ENCODE results near the gene MSRB2. TPM values are rescaled to one million over a fixed set of nuclear protein-coding genes. Genes with fewer than 3 reads are reported as not detected.
"Not testable (repeated sequence)": the region's sequence is repeated elsewhere in the genome, so short reads cannot be mapped to it uniquely, and the experiment has no call there.

Gene MSRB2
- total and polyA plus RNA-seq, 2 of the 4 experiments (the other 2 are of a cell fraction) = 10.6 to 20.1 TPM

DNA sequence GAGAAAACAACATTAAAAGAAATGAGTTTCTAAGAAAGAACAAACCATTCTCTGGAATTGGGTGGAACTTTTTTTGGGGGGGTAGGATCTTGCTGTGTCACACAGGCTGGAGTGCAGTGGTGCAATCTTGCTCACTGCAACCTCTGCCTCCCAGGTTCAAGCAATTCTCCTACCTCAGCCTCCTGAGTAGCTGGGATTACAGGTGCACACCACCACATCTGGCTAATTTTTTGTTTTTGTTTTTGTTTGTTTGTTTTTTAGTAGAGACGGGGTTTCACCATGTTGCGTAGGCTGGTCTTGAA, 30.6 kb upstream of the MSRB2 start:
- H3K9me3 ChIP-seq (ENCODE audit: control insufficient read depth, insufficient read depth, low read length); H4K8ac ChIP-seq (ENCODE audit: low read depth in 2 of 2, low read length in 2 of 2); H3K4ac ChIP-seq (ENCODE audit: low read depth, low read length); H4K20me1 ChIP-seq (ENCODE audit: insufficient read depth, low read length); H3K9me1 ChIP-seq (ENCODE audit: insufficient read depth, low read length); H3K4me3 ChIP-seq (ENCODE audit: insufficient read depth, low read depth, low read length); H3K14ac ChIP-seq (replicated peaks; ENCODE audit: low read depth, low read length); H2BK15ac ChIP-seq (ENCODE audit: low read depth, low read length); H2BK20ac ChIP-seq (ENCODE audit: low read depth, low read length); H3K27ac ChIP-seq (ENCODE audit: insufficient read depth, low read length); H2AFZ ChIP-seq (replicated peaks; ENCODE audit: low read length, poor library complexity); H3K27me3 ChIP-seq (ENCODE audit: control insufficient read depth, insufficient read depth, low read length); H2AK9ac ChIP-seq (replicated peaks; ENCODE audit: low read depth, low read length, poor library complexity); H3K36me3 ChIP-seq (ENCODE audit: control insufficient read depth, insufficient read depth, low read length); H2BK120ac ChIP-seq (ENCODE audit: low read depth, low read length); H3K56ac ChIP-seq (ENCODE audit: extremely low read depth, insufficient read depth, low read length); BruUV-seq (replicated peaks); ATAC-seq (ENCODE audit: low read depth); H3K9ac ChIP-seq (ENCODE audit: low read depth, low read length); H3K23ac ChIP-seq (ENCODE audit: low read depth, low read length); H2AK5ac ChIP-seq (ENCODE audit: low read depth, low read length); DNase-seq; H2BK5ac ChIP-seq (ENCODE audit: low read depth, low read length, poor library complexity, severe bottlenecking); POLR2A ChIA-PET (ENCODE audit: unreplicated experiment); H4K91ac ChIP-seq (ENCODE audit: insufficient read depth, low read depth, low read length); H3K4me2 ChIP-seq (ENCODE audit: low read depth, low read length); in situ Hi-C loops (cut with MboI; ENCODE audit: low sequenced_read_pairs); CTCF ChIA-PET; H3K18ac ChIP-seq (ENCODE audit: low read depth, low read length); H3K4me1 ChIP-seq (ENCODE audit: control insufficient read depth, insufficient read depth, low read length); H4K5ac ChIP-seq (ENCODE audit: low read depth, low read length); H3K79me1 ChIP-seq (ENCODE audit: low read depth in 1 of 2, low read length in 2 of 2); dilution Hi-C loops (cut with HindIII; ENCODE audit: low sequenced_read_pairs, unreplicated experiment): not testable (repeated sequence)
- WGBS, 2 experiments (ENCODE audit: extremely low coverage in 2 of 2, insufficient read length in 1 of 2) = no CpG with 5 or more reads among the region's 2 CpGs
- intact Hi-C loops (cut with micrococcal nuclease) = loop anchor here (5.0 kb wide), 2 partner anchors 1062 to 1987 kb away; partner anchors contain the start of gene DNAJC1
